HCT116 (cell line): ENCODE results near the gene PREX1.

Source experiments
- CEBPB ChIP-seq: IDR thresholded peaks from 2 replicates; pipeline ENCODE4 v1.6.1; 2012; ENCODE audit warnings: low read depth
- CTCF ChIP-seq, 3 experiments: fragments of 200-600 bp in 1 of 3; sonication (generic) in 1 of 3; IDR thresholded peaks in 2 of 3; conservative IDR thresholded peaks in 1 of 3; 2 replicates each; pipeline ENCODE4 v1.5.1; 2012 to 2017; ENCODE audit warnings: low read depth in 2 of 3, low read length in 2 of 3, antibody characterized with exemption in 1 of 3, borderline replicate concordance in 1 of 3, control low read depth in 1 of 3, mild to moderate bottlenecking in 1 of 3, mixed read lengths in 1 of 3, mixed run types in 1 of 3, moderate library complexity in 1 of 3; ENCODE audit not compliant: insufficient read depth in 1 of 3
- EGR1 ChIP-seq: IDR thresholded peaks from 2 replicates; pipeline ENCODE4 v1.6.1; 2012; ENCODE audit warnings: low read depth
- EZH2 ChIP-seq: fragments of 200-600 bp; sonication (generic); IDR thresholded peaks from 2 replicates; pipeline ENCODE4 v1.6.1; 2017; ENCODE audit warnings: antibody characterized with exemption, mixed run types
- POLR2A ChIP-seq: IDR thresholded peaks from 2 replicates; pipeline ENCODE4 v1.7.0; 2011; ENCODE audit warnings: borderline replicate concordance; ENCODE audit not compliant: insufficient read depth, insufficient read length; ENCODE audit errors: extremely low read depth
- SP1 ChIP-seq: IDR thresholded peaks from 2 replicates; pipeline ENCODE4 v1.6.1; 2012; ENCODE audit warnings: low read depth
- TCF7L2 ChIP-seq: IDR thresholded peaks from 2 replicates; pipeline ENCODE4 v1.7.0; 2011; ENCODE audit warnings: borderline replicate concordance, inconsistent platforms; ENCODE audit not compliant: insufficient read depth, insufficient read length; ENCODE audit errors: extremely low read depth

- TF ChIP-seq EGR1 (no peak), CTCF (IDR thresholded peaks at IDR 0.05 in 2 of 3, conservative IDR thresholded peaks at IDR 0.05 in 1 of 3; ENCODE audit: borderline replicate concordance in 1 of 3, insufficient read depth in 1 of 3, low read depth in 2 of 3, low read length in 2 of 3) (no peak), SP1 (no peak), TCF7L2 (no peak), POLR2A (no peak), EZH2 (no peak), CEBPB (no peak)
Measured at GRCh38 chr20:48606172-48606840, 221.5 kb downstream of the PREX1 start.
